Right lobe of liver (tissue), 4 donors: ENCODE data around the gene ERN1.

Experiments
- CTCF ChIP-seq, 4 donors: fragments of 200-600 bp in 3 of 4; fragments of 450-650 bp in 1 of 4; IDR thresholded peaks; one replicate each; pipeline versions ENCODE4 v1.5.1 to v1.8.0; 2016 to 2022; ENCODE audit warnings: antibody characterized with exemption in 4 of 4, mild to moderate bottlenecking in 2 of 4
- POLR2A ChIP-seq: fragments of 450-650 bp; IDR thresholded peaks from one replicate; pipeline ENCODE4 v1.6.1; 2017; ENCODE audit warnings: antibody characterized with exemption, mild to moderate bottlenecking
- donor health status: DM: no; HTN: no; CAD: no.
- donor health status: DM: no; HTN: no; CAD: no.
- donor health status: DM: no; HTN: yes; CAD: no.

GRCh38 chr17:64111831-64112230 lies 18.1 kb downstream of the ERN1 start:
- TF ChIP-seq CTCF (IDR thresholded peaks at IDR 0.05) = no peak
- no peak for TF ChIP-seq POLR2A
